ENCODE measurements around the gene CPT2.

DNA sequence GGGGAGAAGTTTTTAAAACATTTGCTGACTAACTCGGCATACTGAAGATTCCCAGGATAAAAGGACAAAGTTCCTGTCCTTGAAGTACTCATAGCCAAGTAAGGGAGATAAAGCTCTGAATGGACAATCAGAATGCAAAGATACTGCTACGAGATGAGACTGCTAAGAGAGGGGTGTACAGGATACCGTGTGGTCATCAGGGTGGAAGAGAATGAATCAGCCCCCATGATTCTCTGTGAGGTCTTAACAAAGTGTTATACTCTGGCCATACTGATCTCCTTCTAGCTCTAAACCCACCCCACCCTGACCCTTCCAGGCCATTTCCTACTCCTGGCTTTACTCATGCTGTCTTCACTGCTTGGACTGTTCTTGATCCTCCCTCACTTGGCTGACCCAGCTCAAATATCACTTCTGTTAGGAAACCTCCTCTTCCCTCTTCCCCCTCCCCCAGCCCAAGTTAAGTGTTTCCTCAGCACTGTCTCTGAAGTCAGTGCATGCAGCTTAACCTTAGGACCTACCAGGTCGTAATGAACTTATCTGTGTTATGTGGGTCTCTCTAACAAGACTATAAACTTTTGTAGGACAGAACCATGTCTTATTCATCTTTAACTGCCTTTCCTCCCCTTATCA is 57.5 kb downstream of the CPT2 start:
- TF ChIP-seq, protein P1, sequence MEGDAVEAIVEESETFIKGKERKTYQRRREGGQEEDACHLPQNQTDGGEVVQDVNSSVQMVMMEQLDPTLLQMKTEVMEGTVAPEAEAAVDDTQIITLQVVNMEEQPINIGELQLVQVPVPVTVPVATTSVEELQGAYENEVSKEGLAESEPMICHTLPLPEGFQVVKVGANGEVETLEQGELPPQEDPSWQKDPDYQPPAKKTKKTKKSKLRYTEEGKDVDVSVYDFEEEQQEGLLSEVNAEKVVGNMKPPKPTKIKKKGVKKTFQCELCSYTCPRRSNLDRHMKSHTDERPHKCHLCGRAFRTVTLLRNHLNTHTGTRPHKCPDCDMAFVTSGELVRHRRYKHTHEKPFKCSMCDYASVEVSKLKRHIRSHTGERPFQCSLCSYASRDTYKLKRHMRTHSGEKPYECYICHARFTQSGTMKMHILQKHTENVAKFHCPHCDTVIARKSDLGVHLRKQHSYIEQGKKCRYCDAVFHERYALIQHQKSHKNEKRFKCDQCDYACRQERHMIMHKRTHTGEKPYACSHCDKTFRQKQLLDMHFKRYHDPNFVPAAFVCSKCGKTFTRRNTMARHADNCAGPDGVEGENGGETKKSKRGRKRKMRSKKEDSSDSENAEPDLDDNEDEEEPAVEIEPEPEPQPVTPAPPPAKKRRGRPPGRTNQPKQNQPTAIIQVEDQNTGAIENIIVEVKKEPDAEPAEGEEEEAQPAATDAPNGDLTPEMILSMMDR (conservative IDR thresholded peaks at IDR 0.05): no peak
- TF ChIP-seq ZFX (IDR thresholded peaks at IDR 0.05): no peak

All from C4-2B (cell line).